Fibroblast of peridontal ligament (primary cell): Measurements from ENCODE around the gene XXYLT1.
"Not testable (repeated sequence)": the region's sequence is repeated elsewhere in the genome, so short reads cannot be mapped to it uniquely, and the experiment has no call there.

Experiments used
- DNase-seq: peaks from one replicate; pipeline ENCODE4 v3.0.0-alpha.2; 2010; ENCODE audit errors: extremely low read depth

Gene XXYLT1

DNA sequence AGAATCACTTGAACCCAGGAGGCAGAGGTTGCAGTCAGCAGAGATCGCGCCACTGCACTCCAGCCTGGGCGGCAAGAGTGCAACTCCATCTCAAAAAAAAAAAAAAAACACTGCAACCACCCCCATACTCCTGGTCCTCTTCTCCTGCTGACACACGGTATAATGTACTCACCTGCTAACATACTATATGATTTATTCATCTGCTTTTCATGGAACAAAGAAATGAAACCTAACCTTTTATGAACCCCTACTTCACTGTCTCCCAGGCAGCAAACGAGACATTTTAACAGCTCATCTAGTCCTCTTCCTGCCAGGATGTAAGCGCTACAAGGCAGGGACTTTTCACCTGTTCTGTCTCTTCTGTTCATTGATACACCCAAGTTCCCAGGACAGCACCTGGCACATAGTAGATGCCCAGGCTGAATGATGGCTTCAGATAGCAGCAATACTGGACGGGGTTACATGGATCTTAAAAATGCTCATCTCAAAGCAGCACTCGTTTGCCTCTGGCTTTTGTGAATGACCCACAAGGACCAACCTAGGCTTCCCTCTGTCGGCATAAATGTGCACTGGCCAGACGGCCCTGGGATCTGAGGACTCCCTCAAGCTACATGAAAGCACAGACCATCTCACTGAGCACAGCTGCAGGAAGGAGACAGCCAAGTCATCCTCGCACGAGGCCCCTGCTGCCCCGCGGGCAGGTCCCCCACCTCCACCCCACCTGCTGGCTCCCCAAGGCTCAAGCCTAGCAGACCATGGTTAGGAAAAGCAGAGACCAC, 20.3 kb downstream of the XXYLT1 start:
- DNase-seq, result no peak

GRCh38 chr3:195249858-195250464, 21.0 kb downstream of the XXYLT1 start:
- no peak for DNase-seq

GRCh38 chr3:195249057-195249770, 21.7 kb downstream of the XXYLT1 start:
- no peak for DNase-seq

- DNase-seq, result no peak
These were observed 22.7 kb downstream of the XXYLT1 start for GRCh38 chr3:195248281-195248680.

- DNase-seq, result no peak
These were observed 23.1 kb downstream of the XXYLT1 start for GRCh38 chr3:195247863-195248189.

GRCh38 chr3:195247086-195247862, 23.7 kb downstream of the XXYLT1 start:
- no peak for DNase-seq

- no peak for DNase-seq
These were observed 24.4 kb downstream of the XXYLT1 start for GRCh38 chr3:195246581-195246995.

DNA sequence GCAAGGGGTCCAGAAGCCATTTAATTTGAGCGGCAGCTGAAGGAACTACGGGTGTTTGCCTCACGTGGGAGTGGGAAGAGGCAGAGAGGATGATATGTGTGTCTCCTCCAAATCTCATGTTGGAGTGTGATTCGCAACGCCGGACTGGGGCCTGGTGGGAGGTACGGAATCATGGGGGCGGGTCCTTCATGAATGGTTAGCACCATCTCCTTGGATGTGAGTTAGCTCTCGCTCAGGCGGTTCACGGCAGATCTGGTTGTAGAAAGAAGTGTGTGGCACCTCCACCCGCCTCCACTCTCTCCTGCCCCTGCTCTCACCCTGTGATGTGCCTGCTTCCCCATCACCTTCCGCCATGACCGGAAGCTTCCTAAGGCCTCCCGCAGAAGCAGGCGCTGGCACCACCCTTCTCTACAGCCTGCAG, 25.4 kb downstream of the XXYLT1 start:
- DNase-seq, result no peak

- DNase-seq, result no peak
These were observed 29.2 kb downstream of the XXYLT1 start for GRCh38 chr3:195241592-195242355.

GRCh38 chr3:195240939-195241338, 30.0 kb downstream of the XXYLT1 start:
- DNase-seq, result no peak

DNA sequence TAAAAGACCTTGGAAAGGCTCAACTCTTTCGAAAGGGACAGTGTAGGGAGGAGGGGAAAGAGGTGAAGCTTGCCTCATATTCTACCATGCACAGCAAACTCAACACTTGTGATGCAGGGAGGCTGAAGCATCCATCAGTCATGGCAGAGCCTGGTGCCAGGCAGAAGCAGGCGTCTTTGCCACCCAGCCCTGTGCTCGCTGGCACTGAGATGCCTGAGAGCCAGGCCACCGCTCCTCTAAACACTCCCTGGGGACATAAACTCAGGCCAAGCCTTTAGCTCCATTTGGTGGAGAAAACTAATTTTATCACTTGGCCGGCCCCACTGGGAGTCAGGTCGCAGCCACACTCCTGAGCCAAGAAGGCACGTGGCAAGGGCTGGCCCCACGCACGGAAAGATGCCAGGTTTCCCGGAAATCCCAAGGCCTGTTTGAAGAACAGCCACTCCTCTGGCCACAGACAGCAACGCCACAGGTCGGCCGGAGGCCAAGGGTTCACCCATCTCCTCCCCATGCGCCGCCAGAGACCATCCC, 30.7 kb downstream of the XXYLT1 start:
- DNase-seq, result no peak

GRCh38 chr3:195239121-195239520, 31.8 kb downstream of the XXYLT1 start:
- no peak for DNase-seq

- peak; percentile 51 for DNase-seq
These were observed 32.3 kb downstream of the XXYLT1 start for GRCh38 chr3:195238586-195239118.

DNA sequence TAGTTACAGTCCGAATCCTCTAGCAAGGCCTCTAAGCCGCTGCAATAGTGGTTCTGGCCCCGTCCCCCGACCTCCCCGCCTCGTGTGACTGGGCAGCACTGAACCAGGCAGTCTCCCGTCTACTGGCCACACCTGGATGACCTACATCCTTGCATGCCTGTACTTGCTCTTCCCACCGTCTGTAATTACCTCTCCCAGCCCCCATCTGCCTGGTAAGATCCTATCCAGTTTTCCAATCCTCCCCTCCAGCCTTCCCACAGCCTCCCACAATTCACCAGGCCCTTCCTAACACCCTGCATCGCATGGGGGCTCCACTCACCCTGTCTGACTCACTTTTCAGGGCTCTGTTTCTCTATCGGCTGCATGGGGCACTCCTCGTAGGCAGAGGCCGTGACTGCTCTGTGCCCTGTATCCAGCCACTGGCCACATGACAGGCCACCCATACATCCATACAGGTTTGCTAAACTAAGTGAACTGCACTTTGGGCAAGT, 32.8 kb downstream of the XXYLT1 start:
- DNase-seq, result no peak

DNA sequence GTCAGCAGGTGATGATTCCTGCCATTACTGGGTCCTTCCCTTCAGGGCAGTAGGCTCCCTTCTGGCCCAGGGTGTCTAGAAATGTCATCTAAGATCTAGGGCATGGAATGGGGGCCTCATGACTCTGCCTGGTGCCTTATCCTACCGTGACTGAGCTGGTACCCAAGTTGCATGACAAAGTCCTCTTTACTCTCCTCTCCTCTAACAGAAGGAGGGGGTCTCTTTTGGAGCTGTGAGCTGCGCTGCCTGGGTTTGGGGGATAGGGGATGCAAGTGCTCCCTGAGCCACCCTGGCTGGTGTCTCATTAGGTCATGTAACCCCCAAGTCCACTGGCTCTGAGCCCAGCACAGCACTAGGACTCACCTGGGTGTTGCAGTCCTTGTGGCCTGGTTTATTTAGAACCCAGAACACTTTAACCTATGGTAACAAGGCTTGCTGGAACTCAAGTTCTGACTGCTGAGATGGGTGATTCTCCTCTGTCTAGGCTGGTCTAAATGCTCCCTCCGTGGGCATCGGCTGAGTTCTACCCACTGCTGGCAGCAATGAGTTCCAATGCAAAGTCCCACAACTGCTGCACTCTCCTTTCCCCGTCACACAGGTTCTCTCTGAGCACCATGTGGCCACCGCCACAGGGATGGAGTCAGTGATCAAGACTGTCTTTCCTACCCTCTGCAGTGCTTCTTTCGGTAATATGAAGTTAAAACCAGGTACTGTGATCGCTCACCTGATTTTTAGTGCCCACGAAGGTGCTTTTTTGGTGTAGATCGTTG, 34.0 kb downstream of the XXYLT1 start:
- no peak for DNase-seq

DNA sequence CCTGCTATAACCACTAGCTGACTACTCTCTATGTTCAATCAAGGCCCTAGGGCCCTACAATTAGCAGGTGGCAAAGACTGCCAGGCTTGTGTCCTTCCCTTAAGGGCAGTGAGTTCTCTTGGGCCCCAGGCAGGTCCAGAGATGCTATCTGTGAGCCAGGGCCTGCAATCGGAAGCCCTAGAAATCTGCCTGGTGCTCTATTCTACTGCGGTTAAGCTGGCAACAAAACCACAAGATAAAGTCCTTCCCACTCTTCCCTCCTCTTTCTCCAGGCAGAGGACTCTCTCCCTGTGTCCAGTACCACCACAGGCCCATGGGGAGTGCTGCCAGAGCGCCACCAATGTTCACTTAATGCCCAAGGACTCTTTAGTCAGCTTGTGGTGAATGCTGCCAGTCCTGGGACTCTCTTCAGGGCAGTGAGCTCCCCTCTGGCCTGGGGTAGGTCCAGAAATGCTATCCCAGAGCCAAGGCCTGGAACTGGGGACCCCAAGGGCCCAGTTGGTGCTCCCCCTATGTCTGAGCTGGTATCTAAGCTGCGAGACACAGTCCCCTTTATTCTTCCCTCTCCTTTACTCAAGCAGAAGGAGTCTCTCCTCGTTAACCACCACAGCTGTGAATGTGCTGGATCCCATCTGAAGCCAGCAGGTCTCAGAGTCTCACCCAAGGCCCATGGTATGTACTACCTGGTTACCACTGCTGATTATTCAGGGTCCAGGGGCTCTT, 34.7 kb downstream of the XXYLT1 start:
- no peak for DNase-seq

DNA sequence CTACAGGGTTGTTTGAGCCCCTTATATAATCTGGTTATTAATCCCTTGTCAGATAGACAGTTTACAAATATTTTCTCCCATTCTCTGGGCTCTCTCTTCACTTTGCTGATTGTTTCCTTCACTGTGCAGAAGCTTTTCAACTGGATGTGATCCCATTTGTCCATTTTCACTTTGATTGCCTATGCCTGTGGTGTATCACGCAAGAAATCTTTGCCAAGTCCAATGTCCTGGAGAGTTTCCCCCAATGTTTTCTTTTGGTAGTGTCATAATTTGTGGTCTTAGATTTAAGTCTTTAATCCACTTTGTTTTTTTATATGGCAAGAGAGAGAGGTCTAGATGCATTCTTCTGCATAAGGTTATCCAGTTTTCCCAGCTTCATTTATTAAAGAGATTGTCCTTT, 40.7 kb downstream of the XXYLT1 start:
- peak; percentile 34 for DNase-seq

DNA sequence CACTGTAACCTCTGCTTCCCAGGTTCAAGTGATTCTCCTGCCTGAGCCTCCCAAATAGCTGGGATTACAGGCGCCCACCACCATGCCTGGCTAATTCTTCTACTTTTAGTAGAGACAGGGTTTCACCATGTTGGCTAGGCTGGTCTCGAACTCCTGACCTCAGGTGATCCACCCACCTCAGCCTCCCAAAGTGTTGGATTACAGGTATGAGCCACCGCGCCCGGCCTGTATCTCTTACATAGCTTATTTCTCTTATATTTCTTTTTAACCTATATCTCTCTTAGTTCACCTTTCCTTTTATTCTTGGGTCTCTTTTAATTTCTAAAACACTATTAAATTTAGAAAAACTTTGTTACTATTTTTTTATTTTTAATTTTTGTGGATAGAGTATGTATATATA, 42.1 kb downstream of the XXYLT1 start:
- not testable (repeated sequence) for DNase-seq

- no peak for DNase-seq
These were observed 43.1 kb downstream of the XXYLT1 start for GRCh38 chr3:195227871-195228270.
